ENCODE measurements around the gene DNAH11. TPM values are rescaled to one million over a fixed set of nuclear protein-coding genes. Genes with fewer than 3 reads are reported as not detected.

DNAH11 gene
- total RNA-seq, 1 experiment from 2014 or later, result 0.39 TPM

GRCh38 chr7:21733837-21734236, 191.0 kb downstream of the DNAH11 start:
- H3K36me3 ChIP-seq (ENCODE audit: control insufficient read depth in 1 of 2, insufficient read depth in 2 of 2, low read length in 2 of 2), result no peaks in the 10 kb centered on the region
- H3K27ac ChIP-seq (ENCODE audit: low read depth, low read length), result no peak overlapping the region
- intact Hi-C loops (cut with micrococcal nuclease), result no loop called here
- no peak overlapping the region for H3K9ac ChIP-seq (ENCODE audit: low read length)
- ATAC-seq (no peak), DNase-seq (ENCODE audit: low read depth, low spot score) (no peak)
- no TSS peak for BruUV-seq (replicated peaks)
- ChIA-PET RAD21 (ENCODE audit: low non-redundant PET in 1 of 2, low total read pairs in 2 of 2, uncharacterized antibody in 2 of 2, unreplicated experiment in 2 of 2) (no interaction called here), POLR2A (no interaction called here), CTCF (no interaction called here)
- H4K20me1 ChIP-seq (ENCODE audit: insufficient read depth), result no peaks in the 10 kb centered on the region
- no peaks in the 10 kb centered on the region for H3K27me3 ChIP-seq (ENCODE audit: insufficient read depth, low read length)
- no peak overlapping the region for H3K4me3 ChIP-seq (replicated peaks in 1 of 2; ENCODE audit: low read depth in 1 of 2, low read length in 2 of 2)
- H3K9me2 ChIP-seq (ENCODE audit: insufficient read depth), result no peaks in the 10 kb centered on the region
- H2AFZ ChIP-seq (ENCODE audit: low read depth, low read length, poor library complexity, severe bottlenecking), result no peak overlapping the region
- no peaks in the 10 kb centered on the region for H3K4me1 ChIP-seq (ENCODE audit: control insufficient read depth in 1 of 2, insufficient read depth in 2 of 2, low read length in 2 of 2)
- TF ChIP-seq, protein P1, sequence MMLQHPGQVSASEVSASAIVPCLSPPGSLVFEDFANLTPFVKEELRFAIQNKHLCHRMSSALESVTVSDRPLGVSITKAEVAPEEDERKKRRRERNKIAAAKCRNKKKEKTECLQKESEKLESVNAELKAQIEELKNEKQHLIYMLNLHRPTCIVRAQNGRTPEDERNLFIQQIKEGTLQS (IDR thresholded peaks at IDR 0.05), result no peak
- TF ChIP-seq POLR2A (IDR thresholded peaks at IDR 0.05; ENCODE audit: borderline replicate concordance, extremely low read depth, insufficient read depth, insufficient read length), result no peak
- TF ChIP-seq, protein P2, sequence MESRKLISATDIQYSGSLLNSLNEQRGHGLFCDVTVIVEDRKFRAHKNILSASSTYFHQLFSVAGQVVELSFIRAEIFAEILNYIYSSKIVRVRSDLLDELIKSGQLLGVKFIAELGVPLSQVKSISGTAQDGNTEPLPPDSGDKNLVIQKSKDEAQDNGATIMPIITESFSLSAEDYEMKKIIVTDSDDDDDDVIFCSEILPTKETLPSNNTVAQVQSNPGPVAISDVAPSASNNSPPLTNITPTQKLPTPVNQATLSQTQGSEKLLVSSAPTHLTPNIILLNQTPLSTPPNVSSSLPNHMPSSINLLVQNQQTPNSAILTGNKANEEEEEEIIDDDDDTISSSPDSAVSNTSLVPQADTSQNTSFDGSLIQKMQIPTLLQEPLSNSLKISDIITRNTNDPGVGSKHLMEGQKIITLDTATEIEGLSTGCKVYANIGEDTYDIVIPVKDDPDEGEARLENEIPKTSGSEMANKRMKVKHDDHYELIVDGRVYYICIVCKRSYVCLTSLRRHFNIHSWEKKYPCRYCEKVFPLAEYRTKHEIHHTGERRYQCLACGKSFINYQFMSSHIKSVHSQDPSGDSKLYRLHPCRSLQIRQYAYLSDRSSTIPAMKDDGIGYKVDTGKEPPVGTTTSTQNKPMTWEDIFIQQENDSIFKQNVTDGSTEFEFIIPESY (IDR thresholded peaks at IDR 0.05; ENCODE audit: extremely low read depth, insufficient replicate concordance, low read length), result no peak
- TF ChIP-seq, protein P3, sequence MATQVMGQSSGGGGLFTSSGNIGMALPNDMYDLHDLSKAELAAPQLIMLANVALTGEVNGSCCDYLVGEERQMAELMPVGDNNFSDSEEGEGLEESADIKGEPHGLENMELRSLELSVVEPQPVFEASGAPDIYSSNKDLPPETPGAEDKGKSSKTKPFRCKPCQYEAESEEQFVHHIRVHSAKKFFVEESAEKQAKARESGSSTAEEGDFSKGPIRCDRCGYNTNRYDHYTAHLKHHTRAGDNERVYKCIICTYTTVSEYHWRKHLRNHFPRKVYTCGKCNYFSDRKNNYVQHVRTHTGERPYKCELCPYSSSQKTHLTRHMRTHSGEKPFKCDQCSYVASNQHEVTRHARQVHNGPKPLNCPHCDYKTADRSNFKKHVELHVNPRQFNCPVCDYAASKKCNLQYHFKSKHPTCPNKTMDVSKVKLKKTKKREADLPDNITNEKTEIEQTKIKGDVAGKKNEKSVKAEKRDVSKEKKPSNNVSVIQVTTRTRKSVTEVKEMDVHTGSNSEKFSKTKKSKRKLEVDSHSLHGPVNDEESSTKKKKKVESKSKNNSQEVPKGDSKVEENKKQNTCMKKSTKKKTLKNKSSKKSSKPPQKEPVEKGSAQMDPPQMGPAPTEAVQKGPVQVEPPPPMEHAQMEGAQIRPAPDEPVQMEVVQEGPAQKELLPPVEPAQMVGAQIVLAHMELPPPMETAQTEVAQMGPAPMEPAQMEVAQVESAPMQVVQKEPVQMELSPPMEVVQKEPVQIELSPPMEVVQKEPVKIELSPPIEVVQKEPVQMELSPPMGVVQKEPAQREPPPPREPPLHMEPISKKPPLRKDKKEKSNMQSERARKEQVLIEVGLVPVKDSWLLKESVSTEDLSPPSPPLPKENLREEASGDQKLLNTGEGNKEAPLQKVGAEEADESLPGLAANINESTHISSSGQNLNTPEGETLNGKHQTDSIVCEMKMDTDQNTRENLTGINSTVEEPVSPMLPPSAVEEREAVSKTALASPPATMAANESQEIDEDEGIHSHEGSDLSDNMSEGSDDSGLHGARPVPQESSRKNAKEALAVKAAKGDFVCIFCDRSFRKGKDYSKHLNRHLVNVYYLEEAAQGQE (IDR thresholded peaks at IDR 0.05; ENCODE audit: low read depth), result no peak
- no peak for TF ChIP-seq SRF (IDR thresholded peaks at IDR 0.05; ENCODE audit: low read depth)
- TF ChIP-seq SP1 (IDR thresholded peaks at IDR 0.05; ENCODE audit: low read depth), result no peak
- H3K4me2 ChIP-seq (ENCODE audit: low read length), result no peak overlapping the region
- H3K79me2 ChIP-seq (ENCODE audit: insufficient read depth, low read length), result no peaks in the 10 kb centered on the region
- H3K9me3 ChIP-seq (ENCODE audit: control insufficient read depth in 1 of 2, insufficient read depth in 1 of 2, low read depth in 1 of 2, low read length in 2 of 2), result no peaks in the 10 kb centered on the region

Data from HCT116 (cell line).